HG03575 (cell line): ENCODE data around the gene CGNL1.
A peak's percentile ranks its signal among the peaks of the same experiment; 100 is the strongest.

Source experiments
- ATAC-seq: cut with Tn5 transposase; IDR thresholded peaks from one replicate; pipeline ENCODE4 v1.9.1; 2021; ENCODE audit not compliant: unreplicated experiment, insufficient number of reproducible peaks, low FRiP score; ENCODE audit errors: extremely low read depth

CGNL1 gene

GRCh38 chr15:57551715-57552677 is 175.7 kb downstream of the CGNL1 start:
- no peak for ATAC-seq

- ATAC-seq = no peak
These were observed 176.5 kb downstream of the CGNL1 start for GRCh38 chr15:57552678-57553334.

DNA sequence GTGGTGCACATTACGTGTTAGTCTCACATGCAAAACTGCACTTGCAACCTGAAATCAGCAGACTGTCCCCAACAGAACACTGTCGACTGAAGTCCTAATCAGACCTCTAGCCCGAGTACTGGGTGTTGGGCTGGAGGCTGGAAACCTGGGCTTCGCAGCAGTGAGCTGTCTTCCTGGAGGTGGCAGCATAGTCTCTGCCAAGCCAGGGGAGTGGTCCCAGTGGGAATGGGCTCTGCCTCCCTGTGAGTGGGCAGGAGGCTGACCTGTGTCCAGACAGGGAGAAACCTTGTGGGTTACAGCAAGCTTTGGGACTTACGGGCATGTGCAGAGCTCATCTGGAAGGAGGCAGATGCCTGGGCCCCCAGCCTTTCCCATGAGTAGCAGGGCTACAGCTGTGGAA is 177.2 kb downstream of the CGNL1 start:
- no peak for ATAC-seq

- ATAC-seq = no peak
These were observed 177.9 kb downstream of the CGNL1 start for GRCh38 chr15:57554063-57554811.

- no peak for ATAC-seq
These were observed 178.5 kb downstream of the CGNL1 start for GRCh38 chr15:57554812-57555179.

DNA sequence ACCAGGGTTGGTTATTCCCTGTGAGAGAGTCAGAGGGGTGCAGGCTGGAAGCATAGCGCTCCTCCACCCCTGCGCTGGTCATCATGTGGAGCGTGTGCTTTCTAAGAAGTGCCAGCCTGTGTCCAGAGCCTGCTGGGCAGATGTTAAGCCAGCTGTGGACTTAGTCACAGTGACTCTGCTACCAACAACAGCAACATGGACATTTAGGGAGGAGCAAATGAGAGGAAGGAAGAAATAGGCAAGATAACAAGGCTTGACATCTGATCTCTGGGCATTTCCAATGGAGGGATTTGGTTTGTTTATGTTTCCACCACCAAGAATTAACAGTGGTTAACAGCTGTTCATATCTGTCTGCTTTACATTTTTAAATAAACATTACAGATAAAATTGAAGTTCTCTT is 179.0 kb downstream of the CGNL1 start:
- no peak for ATAC-seq

DNA sequence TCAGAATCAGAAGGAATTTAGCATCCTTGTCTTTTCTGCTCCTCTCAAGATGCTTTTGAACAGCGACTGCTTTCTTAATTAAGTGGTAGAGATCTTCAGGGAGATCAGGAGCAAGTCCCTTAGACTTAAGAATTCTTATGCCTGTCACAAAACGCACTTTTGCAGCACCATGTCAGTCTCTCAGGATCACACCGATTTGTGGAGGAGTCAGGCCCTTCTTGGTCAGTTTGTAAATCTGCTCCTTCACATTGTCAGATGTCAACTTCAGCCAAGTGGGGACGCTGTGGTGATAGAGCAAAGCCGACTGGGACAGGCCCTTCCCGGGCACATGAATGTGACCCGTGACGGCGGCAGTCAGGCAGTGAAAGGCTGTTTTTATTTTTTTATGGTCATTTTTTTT is 179.7 kb downstream of the CGNL1 start:
- no peak for ATAC-seq

- no peak for ATAC-seq
These were observed 181.0 kb downstream of the CGNL1 start for GRCh38 chr15:57557267-57557666.

GRCh38 chr15:57557810-57558209 is 181.5 kb downstream of the CGNL1 start:
- ATAC-seq = no peak

- ATAC-seq = no peak
These were observed 183.6 kb downstream of the CGNL1 start for GRCh38 chr15:57559875-57560274.

DNA sequence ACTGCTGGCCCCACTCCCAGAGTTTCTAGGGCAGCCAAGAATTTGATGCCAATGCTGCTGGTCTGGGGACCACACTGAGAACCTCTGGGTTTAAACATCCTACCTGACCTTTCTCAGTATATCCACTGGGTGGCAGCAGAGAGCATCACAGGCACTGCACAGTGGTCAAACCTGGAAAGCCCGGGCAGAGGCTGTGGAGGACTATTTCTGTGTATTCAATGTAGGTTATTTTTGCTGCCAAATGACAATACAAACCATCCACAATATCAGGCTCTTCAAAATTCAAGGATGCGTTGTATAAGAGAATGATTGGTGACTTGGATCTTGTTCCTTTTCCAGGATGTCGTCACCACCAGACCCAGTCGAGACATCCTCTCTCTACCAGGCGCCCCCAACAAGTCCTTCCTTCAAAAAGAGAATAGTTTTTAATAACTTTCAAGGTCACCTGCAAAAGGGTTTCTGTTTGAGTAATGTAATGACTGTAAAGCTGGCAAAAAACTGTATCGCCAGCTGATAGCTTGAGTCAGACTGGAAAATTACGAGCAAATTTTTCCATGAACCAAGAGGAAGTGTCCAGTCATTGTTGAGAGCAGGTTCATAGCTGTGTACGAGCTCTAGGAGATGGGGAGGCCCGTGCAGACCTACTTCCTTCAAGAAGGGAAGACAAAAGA is 184.9 kb downstream of the CGNL1 start:
- ATAC-seq = peak; percentile 70

DNA sequence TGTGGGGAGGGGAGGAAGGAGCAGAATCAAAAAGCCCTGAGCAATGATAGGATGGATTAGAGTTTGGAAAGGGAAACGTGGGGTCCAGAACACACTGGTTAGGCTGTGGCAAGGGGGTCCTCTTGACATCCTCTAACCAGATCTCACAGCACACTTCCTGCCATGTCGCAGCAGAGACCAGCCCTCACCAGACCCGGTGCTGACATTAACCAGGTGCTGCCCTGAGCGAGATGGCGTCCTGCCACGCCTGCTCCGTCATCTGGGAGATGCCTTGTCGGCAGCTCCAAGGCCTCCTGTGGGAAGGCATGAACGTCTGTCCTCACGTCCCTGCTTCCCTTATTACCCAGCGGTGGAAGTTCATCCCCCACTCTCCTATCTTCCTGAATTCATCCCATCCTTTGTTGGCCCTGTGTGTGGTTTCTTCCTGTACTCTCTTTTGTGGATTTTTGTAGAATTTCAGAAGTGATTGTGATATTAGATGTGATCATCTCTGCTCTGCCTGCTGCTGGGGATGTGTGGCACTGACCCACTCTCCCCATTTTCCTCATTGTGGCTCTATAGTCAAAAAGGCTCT is 186.0 kb downstream of the CGNL1 start:
- ATAC-seq = no peak

GRCh38 chr15:57563416-57563815 is 187.1 kb downstream of the CGNL1 start:
- ATAC-seq = no peak

DNA sequence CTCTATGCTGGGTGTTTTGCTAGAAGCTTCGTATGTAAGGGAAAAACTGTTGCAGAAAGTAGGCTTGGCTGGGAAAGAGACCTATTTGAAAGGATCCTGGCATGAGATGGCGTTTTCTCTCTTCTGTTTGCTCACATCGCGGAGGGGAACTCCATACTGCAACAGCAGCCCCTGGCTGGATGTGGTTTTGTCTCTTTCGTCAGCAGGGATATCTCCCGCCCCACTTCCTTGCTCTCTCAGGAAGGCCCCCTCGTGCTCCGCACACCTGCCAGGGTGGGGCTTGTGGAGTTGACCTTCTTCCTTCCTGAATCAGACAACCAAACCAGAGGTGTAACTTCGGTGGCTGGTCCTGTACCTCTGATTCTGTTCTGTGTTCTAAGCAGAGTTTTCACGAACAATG is 189.0 kb downstream of the CGNL1 start:
- no peak for ATAC-seq

DNA sequence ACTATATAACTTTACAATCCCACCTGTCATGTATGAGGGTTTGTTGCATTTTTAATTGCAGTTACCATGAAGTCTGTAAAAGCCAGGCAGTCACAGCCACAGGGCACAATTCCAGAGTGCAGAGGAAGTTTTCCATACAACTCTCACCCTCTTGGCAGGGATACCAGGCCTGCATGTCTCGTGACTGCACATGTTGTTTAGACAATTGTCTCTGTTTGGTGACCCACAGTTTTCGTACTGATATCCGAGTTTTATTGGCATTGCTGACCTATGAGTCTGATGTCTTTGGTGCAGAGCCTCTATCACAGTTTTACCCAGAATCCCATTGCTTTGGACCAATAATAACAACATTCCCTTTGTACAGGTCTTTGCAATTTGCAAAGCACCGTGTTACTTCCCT is 190.5 kb downstream of the CGNL1 start:
- no peak for ATAC-seq

- no peak for ATAC-seq
These were observed 191.6 kb downstream of the CGNL1 start for GRCh38 chr15:57567891-57568290.

- no peak for ATAC-seq
These were observed 192.0 kb downstream of the CGNL1 start for GRCh38 chr15:57568299-57568698.

DNA sequence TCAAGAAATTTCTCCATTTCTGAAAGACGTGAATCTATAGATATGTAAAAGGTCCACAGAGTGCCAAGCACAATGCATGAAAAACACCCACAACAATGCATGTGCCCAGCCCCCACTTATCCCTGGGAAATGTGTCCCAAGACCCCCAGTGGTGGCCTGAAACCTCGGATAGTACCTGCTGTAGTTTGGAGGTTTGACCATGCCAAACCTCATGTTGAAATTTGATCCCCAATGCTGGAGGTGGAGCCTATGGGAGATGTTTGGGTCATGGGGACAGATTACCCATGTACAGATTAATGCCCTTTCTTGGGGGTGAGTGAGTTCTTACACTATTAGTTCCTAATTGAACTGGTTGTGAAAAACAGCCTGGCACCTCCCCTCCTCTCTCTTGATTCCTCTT is 194.0 kb downstream of the CGNL1 start:
- no peak for ATAC-seq

DNA sequence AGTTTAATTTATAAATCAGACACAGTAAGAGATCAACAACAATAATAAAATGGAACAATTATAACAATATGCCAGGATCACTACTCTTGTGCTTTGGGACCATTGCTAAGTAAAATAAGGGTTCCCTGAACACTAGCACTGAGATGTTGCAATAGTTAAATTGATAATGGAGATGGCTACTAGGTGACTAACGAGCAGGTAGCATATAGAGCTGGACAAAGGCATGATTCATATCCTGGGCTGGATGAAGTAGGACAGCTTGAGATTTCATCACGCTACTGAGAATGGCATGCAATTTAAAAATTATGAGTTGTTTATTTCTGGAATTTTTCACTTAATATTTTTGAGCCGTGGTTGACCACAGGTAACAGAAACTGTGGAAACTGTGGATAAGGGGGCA is 194.7 kb downstream of the CGNL1 start:
- no peak for ATAC-seq
